Measurements from ENCODE around the gene COL4A2. TPM values are rescaled to one million over a fixed set of nuclear protein-coding genes. Genes with fewer than 3 reads are reported as not detected.

Gene COL4A2
- total RNA-seq, 3 donors from 2014 or later (not counting 1 experiment from before 2014, with no cell fraction given), result not detected

- TF ChIP-seq, protein P1, sequence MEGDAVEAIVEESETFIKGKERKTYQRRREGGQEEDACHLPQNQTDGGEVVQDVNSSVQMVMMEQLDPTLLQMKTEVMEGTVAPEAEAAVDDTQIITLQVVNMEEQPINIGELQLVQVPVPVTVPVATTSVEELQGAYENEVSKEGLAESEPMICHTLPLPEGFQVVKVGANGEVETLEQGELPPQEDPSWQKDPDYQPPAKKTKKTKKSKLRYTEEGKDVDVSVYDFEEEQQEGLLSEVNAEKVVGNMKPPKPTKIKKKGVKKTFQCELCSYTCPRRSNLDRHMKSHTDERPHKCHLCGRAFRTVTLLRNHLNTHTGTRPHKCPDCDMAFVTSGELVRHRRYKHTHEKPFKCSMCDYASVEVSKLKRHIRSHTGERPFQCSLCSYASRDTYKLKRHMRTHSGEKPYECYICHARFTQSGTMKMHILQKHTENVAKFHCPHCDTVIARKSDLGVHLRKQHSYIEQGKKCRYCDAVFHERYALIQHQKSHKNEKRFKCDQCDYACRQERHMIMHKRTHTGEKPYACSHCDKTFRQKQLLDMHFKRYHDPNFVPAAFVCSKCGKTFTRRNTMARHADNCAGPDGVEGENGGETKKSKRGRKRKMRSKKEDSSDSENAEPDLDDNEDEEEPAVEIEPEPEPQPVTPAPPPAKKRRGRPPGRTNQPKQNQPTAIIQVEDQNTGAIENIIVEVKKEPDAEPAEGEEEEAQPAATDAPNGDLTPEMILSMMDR (IDR thresholded peaks at IDR 0.05), result no peak
- no peak overlapping the region for H3K4me3 Mint-ChIP-seq
- intact Hi-C loops (cut with micrococcal nuclease), result no loop called here
- H3K9me3 ChIP-seq (ENCODE audit: control insufficient read depth, insufficient read depth, low read length), result no peaks in the 10 kb centered on the region
- no peak overlapping the region for H3K4me3 ChIP-seq (ENCODE audit: low read length)
- H3K4me1 Mint-ChIP-seq, result no peaks in the 10 kb centered on the region
- ATAC-seq (no peak), DNase-seq (no peak)
- no peaks in the 10 kb centered on the region for H3K36me3 ChIP-seq (ENCODE audit: control insufficient read depth, insufficient read depth, low read length)
- H3K27ac ChIP-seq (ENCODE audit: low read length), result no peak overlapping the region
- no peaks in the 10 kb centered on the region for H3K27me3 ChIP-seq (ENCODE audit: control insufficient read depth, insufficient read depth, low read length)
- H3K4me1 ChIP-seq (ENCODE audit: control insufficient read depth, insufficient read depth, low read length), result no peaks in the 10 kb centered on the region
- H3K27ac Mint-ChIP-seq, result no peak overlapping the region
- H3K27me3 Mint-ChIP-seq (ENCODE audit: low read depth in 2 of 2), result peaks cover 6 to 33% of the 10 kb centered on the region in 2 donors
- H3K36me3 Mint-ChIP-seq, result no peaks in the 10 kb centered on the region
- no peaks in the 10 kb centered on the region for H3K9me3 Mint-ChIP-seq
- 88% methylated on average over 5 of the region's 5 CpGs for WGBS (ENCODE audit: insufficient coverage)
Measured at GRCh38 chr13:110276553-110276950, 30.5 kb upstream of the COL4A2 start.

GRCh38 chr13:110277357-110277975 lies 29.6 kb upstream of the COL4A2 start:
- Histone ChIP-seq H3K4me3 (ENCODE audit: low read length) (no peak overlapping the region), H3K4me1 (ENCODE audit: control insufficient read depth, insufficient read depth, low read length) (no peaks in the 10 kb centered on the region), H3K36me3 (ENCODE audit: control insufficient read depth, insufficient read depth, low read length) (no peaks in the 10 kb centered on the region), H3K27me3 (ENCODE audit: control insufficient read depth, insufficient read depth, low read length) (no peaks in the 10 kb centered on the region), H3K9me3 (ENCODE audit: control insufficient read depth, insufficient read depth, low read length) (no peaks in the 10 kb centered on the region), H3K27ac (ENCODE audit: low read length) (no peak overlapping the region)
- Mint-ChIP-seq H3K27me3 (ENCODE audit: low read depth in 2 of 2) (peaks cover 5 to 31% of the 10 kb centered on the region in 2 donors), H3K9me3 (no peaks in the 10 kb centered on the region), H3K4me1 (no peaks in the 10 kb centered on the region), H3K4me3 (no peak overlapping the region), H3K27ac (no peak overlapping the region), H3K36me3 (no peaks in the 10 kb centered on the region)
- TF ChIP-seq, protein P1 (IDR thresholded peaks at IDR 0.05), result no peak
- DNase-seq, result no peak
- intact Hi-C loops (cut with micrococcal nuclease), result no loop called here
- ATAC-seq, result no peak
- WGBS (ENCODE audit: insufficient coverage), result 59% methylated on average over 5 of the region's 5 CpGs

DNA sequence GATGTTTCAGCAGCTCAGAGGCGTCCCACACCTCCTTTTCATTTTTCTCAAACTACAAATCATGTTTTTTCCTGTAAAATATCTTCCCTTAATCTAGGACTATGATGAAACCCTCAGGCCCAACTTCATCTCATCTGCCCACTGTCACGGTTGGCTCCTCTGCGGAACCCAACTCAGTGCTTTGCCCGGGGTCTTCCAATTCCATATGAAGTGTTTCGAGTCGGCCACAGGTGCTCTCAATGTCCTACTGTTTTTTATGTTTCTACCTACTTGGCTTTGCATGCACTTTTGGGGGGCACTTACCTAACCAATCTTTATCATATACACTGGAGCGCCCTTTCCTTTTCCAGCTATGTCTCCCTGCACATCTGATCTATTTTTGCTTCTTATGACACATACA lies 28.2 kb upstream of the COL4A2 start:
- TF ChIP-seq, protein P1 (IDR thresholded peaks at IDR 0.05), result no peak
- WGBS (ENCODE audit: insufficient coverage), result 88% methylated on average over 7 of the region's 7 CpGs
- Mint-ChIP-seq H3K27me3 (ENCODE audit: low read depth in 2 of 2) (peaks cover 5 to 23% of the 10 kb centered on the region in 2 donors), H3K4me3 (no peak overlapping the region), H3K9me3 (no peaks in the 10 kb centered on the region), H3K27ac (no peak overlapping the region), H3K36me3 (no peaks in the 10 kb centered on the region), H3K4me1 (no peaks in the 10 kb centered on the region)
- DNase-seq, result no peak
- Histone ChIP-seq H3K4me3 (ENCODE audit: low read length) (no peak overlapping the region), H3K4me1 (ENCODE audit: control insufficient read depth, insufficient read depth, low read length) (no peaks in the 10 kb centered on the region), H3K27me3 (ENCODE audit: control insufficient read depth, insufficient read depth, low read length) (no peaks in the 10 kb centered on the region), H3K27ac (ENCODE audit: low read length) (no peak overlapping the region), H3K9me3 (ENCODE audit: control insufficient read depth, insufficient read depth, low read length) (no peaks in the 10 kb centered on the region), H3K36me3 (ENCODE audit: control insufficient read depth, insufficient read depth, low read length) (no peaks in the 10 kb centered on the region)
- intact Hi-C loops (cut with micrococcal nuclease), result no loop called here
- no peak for ATAC-seq

DNA sequence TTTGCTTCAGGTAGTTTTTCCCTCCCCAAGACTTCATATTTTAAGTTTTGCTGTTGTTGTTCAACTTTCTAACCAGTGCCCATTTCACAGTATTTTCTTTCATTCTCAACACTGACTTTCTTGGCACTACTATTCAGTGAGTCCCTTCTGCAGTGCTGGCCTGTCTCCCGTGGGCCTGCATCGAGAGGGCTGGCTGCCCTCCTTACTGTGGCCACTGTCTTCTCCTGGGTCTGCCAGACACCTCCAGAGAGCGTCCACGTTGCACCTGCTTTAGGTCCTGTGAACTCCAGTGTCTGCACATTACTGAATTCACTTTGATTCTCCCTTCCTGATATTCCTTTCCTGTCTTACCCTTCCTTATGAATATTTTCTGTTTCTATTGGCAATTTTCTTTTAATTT lies 27.4 kb upstream of the COL4A2 start:
- ATAC-seq, result no peak
- TF ChIP-seq, protein P1 (IDR thresholded peaks at IDR 0.05), result no peak
- no peak overlapping the region for H3K4me3 ChIP-seq (ENCODE audit: low read length)
- no peaks in the 10 kb centered on the region for H3K4me1 ChIP-seq (ENCODE audit: control insufficient read depth, insufficient read depth, low read length)
- H3K9me3 ChIP-seq (ENCODE audit: control insufficient read depth, insufficient read depth, low read length), result no peaks in the 10 kb centered on the region
- Mint-ChIP-seq H3K9me3 (no peaks in the 10 kb centered on the region), H3K27ac (no peak overlapping the region), H3K4me1 (no peaks in the 10 kb centered on the region), H3K36me3 (no peaks in the 10 kb centered on the region), H3K4me3 (no peak overlapping the region), H3K27me3 (ENCODE audit: low read depth in 2 of 2) (peaks cover 5 to 23% of the 10 kb centered on the region in 2 donors)
- WGBS (ENCODE audit: insufficient coverage), result 81% methylated on average over 4 of the region's 4 CpGs
- no peak for DNase-seq
- intact Hi-C loops (cut with micrococcal nuclease), result no loop called here
- no peaks in the 10 kb centered on the region for H3K27me3 ChIP-seq (ENCODE audit: control insufficient read depth, insufficient read depth, low read length)
- no peak overlapping the region for H3K27ac ChIP-seq (ENCODE audit: low read length)
- no peaks in the 10 kb centered on the region for H3K36me3 ChIP-seq (ENCODE audit: control insufficient read depth, insufficient read depth, low read length)

Data from natural killer cell (primary cell).